HPDE6-E6E7 (cell line): ENCODE results near the gene SLC13A2.
A peak's percentile ranks its signal among the peaks of the same experiment; 100 is the strongest.

Experiments
- DNase-seq: peaks from one replicate; pipeline ENCODE4 v3.0.0; 2011; ENCODE audit warnings: missing footprints; ENCODE audit errors: extremely low spot score

SLC13A2 gene

DNA sequence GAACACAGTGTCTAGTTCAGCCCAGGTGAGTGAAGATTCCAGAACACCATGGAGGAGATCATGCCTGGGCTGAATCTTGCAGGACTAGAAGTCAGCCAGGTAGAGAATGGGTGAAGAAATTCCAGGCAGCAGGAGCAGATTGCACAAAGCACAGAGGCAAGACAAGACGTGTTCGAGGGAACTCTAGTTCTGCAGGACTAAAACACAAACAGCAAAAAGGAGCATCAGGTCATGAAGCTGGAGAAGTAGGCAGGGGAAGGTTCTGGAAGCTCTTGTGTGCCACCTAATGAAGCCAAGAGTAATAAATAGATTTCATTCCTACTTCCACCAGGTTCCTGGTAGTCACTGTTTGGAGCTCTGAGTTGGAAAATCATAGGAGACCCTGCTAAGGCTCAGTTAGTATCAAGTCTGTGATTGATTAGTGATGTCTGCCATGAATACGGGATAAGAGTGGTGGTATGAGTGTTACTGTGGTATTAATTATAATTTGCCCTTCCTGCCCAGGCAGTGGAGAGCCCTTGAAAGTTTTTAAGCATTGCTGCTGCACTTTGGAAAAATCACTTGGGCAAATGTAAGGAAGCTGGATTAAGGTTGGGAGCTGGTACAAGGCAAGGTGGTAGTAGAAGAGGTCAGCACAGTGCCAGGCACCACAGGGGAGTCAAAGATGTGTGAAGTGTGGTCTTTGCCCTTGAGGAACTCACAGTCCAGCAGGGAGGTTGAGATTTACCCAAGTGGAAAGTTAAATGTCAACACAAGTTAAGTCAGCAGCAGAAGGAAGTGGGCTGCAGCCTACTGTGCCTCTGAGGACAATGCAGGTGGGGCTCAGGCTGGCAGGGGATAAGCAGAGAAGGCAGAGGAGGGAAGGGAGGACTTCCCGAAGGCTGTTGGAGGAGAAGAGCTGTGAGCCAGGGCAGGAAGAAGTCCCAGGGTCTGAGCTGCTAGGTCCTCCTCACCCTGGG, 19.2 kb downstream of the SLC13A2 start:
- peak; percentile 54 for DNase-seq

DNA sequence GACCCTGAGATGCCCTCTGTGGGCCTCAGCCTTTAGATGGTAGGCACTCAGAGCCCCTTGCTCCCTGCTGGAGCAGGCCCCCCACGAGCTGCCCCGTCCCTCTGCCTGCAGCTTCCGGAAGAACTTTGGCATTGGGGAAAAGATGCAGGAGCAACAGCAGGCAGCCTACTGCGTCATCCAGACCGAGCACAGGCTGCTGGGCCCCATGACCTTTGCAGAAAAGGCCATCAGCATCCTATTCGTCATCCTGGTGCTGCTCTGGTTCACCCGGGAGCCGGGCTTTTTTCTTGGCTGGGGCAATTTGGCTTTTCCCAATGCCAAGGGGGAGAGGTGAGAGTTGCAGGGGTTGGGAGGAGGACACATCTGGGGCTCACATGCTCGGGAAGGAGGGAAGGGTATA, 20.0 kb downstream of the SLC13A2 start:
- DNase-seq = no peak

DNA sequence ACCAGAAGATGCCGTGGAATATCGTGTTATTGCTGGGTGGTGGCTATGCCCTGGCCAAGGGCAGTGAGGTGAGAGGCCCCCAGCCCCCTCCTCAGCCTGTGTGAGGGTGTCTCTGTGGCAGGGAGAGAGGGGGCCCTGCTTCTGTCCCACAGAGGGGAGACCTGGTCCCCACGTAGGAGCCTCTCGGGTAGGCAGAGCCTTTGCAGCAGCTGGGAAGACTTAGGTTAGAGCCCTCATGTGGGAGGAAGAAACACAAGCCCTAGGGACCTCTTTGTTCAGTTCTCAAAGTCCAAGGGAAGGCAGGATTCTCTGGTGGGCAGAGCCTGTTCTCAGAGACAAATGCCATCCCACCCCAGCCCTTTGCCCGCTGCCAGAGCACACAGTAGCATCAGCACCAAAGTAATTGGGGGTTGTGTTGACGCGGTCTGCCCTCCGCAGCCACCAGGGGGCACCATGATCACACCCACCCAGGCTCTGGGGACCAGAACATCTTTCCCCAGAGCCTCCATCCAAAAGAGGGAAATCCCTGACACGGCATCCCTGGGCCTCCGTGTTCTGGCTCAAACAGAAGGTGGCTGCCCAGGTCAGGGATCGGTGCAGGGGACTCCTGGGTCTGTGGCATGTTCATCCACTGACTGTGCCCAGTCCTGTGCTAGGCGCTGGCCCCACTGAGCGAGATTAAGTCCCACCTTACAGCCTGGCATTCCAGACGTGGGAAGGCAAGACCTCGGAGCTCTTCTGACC, 21.2 kb downstream of the SLC13A2 start:
- peak; percentile 86 for DNase-seq

DNA sequence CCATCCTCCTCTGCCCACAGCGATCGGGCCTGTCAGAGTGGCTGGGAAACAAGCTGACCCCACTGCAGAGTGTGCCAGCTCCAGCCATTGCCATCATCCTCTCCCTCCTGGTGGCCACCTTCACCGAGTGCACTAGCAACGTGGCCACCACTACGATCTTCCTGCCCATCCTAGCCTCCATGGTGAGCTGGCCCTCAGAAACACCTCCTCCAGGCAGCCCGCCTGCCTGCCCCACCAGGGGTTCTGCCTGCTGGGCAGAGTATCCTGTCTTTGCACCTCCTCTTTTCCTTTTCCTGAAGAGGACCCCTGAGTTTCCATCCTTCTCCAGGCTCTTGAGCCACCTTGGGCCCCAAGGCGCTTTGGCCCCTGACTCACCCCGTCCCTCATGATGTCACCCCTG, 22.2 kb downstream of the SLC13A2 start:
- DNase-seq = no peak

DNA sequence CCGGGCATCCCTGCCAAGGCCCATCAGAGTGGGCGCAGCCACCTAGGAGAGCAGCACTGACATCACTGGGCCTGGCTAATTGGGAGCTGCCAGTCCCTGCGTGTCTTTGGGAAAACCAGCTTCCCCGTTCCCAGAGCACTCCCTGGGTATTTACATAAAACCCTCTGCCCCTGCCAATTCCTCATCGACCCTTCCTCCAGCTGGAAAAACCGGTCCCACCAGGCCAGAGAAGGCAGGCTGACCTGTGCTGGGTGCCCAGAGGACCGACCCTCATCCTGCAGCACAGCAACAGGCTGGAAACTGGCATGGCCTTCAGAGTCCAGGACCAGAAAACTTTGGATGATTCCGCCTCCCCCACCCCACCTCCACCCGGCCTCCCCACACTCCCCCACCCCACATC, 24.5 kb downstream of the SLC13A2 start:
- DNase-seq = no peak

DNA sequence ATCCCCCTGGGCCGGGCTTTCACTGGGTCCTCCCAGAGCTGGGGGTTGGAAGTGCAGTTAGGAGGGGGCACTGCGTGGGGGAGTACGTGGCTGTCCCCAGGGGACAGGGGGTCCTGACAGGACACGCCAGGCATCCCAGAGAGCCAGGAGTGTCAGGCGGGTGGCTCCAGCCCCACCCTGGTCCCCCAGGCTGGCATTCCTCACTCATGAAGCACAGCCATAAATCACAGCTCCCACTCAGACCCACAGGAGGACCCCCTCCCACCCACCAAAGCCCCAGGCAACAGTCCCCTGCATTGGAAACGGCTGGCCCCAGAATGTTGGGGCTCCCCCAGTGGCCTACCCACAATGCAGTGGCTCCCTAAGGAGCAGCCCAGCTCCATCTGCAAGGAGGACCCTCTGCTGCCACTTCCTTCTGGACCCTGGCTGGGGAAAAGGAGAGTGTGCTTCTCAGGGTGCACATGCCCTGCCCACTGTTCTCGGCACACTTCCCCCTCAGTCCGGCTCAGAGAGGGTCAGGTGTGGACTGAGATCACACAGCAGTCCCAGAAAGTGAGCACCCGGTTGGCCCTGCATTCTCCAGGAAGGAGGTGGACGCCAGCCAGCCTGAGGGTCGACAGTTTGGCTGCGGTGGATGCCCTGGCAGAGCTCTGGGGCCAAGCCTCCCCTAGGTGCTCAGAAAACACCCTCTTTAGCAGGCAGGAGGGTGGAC, 25.4 kb downstream of the SLC13A2 start:
- DNase-seq = no peak

DNA sequence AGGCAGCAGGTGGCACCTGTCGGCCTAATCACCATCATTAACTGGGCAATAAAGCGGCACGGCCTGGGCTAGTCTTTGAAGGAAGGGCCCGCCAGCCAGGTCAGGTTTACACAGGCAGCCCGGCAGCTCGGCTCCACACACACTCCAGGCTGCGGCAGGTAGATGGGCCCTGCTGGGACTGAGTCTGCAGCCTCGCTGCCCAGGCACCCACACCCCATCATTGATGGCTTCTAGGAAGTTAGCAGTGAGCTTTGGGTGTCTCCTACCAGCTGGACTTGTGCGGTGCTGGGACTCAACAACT, 25.9 kb downstream of the SLC13A2 start:
- DNase-seq = no peak

DNA sequence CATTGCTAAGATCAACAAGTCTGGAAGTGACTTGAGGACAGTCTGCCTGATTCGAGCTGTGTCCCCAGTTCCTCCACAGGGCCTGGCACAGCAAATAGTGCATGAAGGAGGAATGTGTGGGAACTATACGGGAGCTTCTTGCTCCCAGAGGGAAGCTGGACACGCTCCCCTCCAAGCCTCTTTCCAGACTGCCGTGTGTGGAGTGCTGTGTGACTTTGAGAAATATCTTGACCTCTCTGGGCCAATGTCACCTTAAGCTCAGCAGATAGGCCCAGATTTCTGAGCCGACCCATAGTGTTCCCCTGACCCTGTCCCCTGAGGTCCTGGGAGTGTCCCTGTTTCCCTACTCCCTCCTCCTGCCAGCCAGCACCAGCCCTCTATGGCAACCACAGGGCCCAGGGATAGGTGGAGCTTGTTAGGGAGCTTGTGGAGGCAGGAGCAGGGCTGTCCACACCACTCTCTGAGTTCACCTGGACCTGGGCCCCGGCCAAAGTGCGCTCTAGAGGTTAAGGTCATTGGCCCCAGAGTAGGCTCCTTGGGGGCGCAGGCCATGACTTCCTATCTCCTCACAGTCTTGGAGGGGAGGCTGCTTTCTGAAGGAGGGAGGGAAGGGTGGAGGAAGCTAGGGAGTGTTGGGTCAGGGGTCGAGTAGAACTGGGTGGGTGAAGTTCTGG, 26.4 kb downstream of the SLC13A2 start:
- DNase-seq = no peak

DNA sequence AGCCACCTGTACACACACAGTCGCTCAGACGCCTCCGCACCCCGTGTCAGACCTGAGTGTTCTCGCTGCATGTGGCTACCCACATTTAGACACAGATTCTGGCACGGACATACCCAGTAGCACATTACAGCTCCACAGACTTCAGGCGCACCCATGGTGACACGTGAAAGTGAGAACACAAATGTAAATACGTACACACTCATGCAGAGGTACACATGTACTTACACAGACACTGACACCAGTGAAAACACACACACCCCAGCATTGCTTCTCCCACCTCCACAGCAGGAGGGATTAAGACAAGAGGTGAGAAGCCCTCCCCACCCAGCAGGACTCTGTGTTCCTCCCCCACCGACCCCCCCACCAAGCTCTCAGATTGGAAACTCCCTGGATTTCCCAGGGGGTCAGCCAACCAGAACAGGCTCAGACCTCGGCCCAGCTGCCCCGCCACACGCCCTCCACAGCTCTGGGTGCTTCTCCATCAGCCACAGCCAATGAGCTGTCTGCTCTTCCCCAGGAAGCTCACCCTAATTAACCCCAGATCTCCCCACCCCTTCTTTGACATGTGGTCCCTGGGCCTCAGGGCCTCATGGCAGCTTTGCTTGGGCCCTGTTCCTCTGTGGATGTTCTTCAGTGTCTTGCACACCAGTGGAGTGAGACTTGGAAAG, 27.4 kb downstream of the SLC13A2 start:
- no peak for DNase-seq

DNA sequence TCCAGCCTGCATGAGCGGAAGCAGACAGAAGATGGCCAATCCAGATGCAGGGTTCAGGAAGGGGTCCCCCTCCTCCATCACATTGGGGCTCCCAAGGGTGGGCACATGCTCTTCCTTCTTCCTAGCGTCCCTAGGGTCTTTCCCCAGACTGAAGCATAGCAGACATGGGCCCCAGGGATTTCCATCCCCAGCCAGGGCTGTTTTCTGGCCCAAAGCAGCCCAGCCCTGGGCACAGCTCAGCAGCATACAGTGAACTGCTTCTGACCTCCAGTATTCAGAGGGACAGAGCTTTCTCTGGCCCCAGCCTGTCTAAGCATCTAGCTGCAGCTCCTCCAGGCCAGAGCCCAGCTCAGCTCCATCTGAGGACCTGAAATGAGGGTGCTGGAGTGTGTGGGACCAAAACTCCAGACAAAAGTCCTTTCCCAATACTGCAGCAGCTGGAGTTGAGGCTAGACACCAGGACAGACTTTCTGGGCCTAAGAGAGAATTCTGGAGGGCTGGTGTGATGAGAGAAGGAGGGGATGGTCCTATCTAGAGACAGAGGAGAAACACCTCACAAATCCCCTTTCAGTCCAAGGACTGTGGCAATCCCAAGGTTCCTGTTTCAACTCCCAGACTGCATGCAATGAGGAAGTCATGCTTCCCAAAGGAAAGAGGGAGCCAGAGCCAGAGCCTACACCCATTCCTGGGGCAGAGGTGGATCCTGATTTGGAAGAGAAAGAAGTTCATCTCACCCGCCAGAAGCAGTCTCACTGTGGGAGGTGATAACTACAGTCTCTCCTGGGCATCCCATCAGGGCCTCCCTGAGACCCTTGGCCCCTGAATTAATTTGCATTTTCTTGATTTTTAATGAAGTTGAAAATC, 28.2 kb downstream of the SLC13A2 start:
- DNase-seq = no peak

DNA sequence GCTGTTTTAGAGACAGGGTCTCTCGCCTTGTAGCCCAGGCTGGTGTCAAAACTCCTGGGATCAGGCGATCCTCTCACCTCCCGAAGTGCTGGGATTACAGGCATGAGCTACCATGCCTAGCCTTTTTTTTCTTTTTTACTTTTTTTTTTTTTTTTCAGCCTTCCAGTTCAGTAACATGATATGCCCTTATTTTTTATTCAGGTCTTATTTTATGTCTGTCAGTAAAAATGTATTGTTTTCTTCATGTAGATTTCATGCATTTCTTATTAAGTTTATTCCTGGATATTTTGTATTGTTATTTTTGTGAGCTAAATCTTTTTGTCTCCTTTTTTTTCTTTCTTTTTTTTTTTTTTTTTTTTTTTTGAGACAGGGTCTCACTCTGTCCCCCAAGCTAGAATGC, 30.0 kb downstream of the SLC13A2 start:
- DNase-seq = no peak

DNA sequence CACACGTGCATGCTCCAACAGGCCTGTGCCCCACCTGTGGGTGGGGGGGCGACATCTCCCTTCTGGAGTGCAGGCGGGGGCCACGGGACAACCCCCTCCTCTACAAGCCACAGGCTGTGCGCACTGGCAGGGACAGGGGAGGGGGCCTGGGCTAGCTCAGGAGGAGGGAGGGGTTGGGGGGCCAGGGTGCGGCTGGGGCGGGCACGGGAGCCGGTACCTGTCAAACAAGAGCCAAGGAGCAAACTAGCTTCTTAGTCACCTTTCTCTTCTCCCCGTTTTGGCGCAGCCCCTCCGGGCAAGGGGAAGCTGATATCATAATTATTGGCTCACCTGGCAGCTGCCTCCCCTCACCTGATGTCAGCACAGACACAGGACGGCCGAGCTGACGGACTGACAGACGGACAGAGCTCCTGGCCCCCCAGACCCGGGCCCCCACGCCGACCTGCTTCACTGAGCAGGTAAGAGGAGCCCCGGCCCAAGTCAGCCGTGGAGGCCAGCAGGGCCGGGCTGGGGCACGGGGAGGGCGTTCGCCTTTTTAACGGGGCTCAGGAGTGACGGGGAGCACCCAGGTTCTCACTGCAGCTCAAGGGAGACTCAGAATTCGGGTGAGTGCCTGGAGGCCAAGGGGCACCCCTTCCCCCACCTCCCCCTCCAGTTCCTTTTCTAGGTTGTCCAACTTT, 32.7 kb downstream of the SLC13A2 start, which contains the start of gene FOXN1:
Gene FOXN1, plus strand, starts transcription at position 363 of the 680 bp plus-strand sequence. CDS start 17,622 bp downstream, outside the sequence.
- peak; percentile 76 for DNase-seq

DNA sequence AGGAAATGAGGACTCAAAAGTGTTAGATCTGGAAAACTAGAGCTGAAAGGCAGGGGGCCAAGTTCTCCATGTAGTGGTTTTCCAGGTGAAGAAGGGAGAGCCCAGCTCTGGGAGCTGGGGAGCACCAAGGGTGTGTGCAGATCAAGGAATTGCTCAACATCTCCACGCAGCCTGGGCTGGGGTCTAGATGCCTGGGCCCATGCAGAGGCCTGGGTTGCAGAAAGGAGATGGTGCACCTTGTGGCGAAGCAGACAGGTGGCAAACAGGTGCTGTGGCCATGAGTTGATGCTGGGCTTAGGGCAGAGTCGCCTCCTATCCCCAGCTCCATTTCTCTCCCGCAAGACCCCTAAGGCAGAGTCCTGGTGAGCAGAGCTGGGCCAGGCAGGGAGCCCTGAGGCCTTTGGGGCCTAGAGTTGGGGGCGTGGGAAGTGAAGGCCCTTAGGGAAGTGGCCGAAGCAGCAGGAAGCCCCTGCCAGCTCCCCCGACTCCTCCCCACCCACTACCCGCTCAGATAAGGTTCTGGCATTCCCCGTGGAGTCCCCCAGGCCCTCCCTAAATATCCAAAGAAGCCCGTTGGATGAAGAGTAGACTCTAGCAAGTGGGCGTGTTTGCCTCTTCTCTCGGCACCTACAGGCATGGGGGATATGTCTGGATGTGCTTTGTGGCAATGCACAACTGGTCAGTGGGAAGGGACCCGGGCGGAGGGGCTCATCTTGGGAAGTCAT, 33.5 kb downstream of the SLC13A2 start:
- DNase-seq = no peak

DNA sequence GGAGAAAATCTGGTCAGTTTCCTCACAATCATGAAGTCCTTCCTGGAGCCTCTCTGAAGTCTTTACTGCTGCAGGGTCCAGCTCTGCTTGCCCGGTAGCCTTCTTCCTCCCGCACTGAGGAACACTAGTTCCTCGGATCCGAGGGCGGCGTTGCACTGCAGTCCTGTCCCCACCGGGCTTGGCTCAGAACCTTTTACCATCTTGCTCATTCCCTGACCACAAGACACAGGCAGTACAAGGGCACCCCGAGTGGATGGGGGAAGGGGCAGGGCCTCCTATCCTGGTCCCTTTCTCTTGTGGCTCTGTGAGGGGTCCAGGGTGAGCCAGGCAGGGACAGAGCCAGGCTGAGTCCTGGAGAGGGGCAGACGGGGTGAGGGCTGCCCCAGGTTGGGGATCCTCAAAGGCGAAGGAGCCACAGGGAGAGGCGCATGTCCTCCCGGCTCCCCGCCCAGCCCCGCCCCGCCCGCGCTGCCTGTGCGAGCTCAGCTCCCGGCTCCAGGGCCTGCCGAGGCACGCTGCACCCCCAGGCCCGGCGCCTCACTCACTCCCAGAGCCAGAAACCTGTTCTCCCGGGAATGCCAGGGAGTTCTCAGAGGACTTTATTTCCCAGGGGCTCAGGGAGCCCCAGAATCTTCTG, 34.2 kb downstream of the SLC13A2 start:
- DNase-seq = peak; percentile 97

DNA sequence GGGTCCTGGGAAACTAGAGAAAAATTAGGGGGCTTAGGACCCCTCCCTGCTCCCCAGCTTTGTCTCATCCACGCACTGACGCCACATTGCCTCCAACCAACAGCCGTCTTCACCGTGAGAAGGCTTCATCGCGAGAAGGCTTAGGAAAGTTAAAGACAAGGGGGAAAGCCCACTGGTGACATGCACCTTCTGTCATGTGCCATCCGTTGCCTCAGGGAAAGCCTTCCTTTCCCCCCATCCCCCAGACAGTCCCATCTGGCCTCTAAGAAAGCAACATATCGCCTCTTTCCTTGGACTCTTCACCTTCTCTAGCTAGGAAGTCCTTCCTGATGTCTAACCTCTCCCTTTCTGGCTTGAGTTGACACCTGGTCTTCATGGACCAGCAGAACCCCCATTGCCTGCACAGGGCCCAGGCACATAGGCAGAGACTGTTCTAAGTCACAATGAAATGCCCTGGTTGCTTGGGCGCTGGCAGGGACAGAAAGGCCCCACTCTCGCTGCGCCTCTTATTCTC, 34.8 kb downstream of the SLC13A2 start:
- DNase-seq = no peak

DNA sequence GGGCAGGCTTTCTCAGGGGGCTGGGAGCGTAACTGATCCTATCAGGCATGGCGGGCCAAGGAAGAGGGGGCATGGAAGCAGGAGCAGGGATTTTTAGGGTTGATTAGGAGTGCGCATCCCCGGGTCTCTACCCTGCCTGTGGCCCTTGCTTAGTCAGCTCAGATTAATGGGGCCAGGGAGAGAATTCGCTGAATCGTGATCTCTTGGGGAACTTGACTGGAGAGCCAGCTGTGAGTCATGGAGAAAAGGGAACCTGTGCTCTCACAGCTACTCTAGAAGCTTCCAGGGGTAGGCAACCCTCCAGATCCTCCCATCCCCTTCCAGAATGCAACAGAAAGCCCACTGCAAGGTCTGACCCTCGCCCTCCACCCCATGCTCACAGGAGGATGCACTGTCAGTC, 36.3 kb downstream of the SLC13A2 start:
- no peak for DNase-seq

DNA sequence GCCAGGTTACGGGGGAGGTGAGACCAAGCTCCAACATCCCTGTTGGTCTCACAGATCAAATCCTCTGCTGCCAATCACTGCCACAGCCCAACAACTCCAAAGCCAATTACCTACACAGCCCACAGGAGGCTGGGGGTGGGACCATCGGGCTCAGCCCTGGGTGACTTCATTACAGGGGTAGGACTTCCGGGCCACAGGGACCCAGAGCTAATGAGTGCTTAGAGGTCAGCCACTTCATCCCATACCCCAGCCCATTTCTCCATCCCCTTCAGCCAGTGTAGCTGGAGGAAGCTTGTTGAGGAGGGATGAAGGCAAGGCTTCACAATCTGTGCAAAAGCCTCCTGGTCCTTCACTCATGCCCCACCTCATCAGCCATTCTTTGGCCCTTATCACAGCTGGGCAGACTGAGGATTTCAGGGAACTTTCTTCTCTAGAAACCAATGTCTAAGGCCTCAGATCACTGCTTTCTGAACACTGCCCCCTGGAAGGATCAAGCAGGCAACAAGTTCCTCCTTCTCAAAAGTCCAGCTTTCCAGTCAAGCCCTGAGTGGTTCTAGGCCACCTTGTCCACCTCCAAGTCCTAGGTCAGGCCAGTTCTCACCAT, 38.5 kb downstream of the SLC13A2 start:
- no peak for DNase-seq

DNA sequence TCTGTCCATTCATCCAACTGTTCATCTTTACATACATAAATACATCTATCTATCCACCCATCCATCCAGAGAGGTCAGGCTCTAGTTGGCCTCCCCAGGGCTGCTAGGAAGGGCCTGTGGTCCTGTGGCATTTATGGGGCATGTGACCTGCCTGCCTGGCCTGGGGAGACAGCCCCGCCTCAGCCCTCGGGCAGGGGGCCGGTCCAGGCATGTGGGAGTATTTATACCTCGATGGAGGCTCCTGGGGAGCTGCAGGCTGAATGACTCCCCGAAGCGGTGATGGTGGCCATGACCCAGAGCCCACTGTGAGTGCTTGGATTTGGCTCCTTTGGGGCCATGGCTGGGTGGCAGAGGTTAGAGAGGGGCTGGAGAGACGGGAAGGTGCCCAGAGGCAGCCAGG, 40.0 kb downstream of the SLC13A2 start:
- DNase-seq = no peak
